Heart left ventricle (tissue), 16 donors: ENCODE measurements around the gene OPRL1. TPM values are rescaled to one million over a fixed set of nuclear protein-coding genes. Genes with fewer than 3 reads are reported as not detected.

Experiments used
- ATAC-seq, 4 donors: fragments of 200-7000 bp; cut with Tn5 transposase; one replicate each; pipeline ENCODE4 v1.9.1; 2020 to 2022; ENCODE audit warnings: moderate library complexity in 4 of 4, mild to moderate bottlenecking in 3 of 4, moderate number of reproducible peaks in 1 of 4
- DNase-seq, 5 donors: peaks; one replicate each; pipeline ENCODE4 v3.0.0-alpha.2; 2020
- H3K27ac ChIP-seq, 12 donors: fragments of 200-600 bp; sonication (generic) in 4 of 12; one replicate each; pipeline versions ENCODE4 v1.5.0 to v1.8.0; 2016 to 2022; ENCODE audit warnings: mild to moderate bottlenecking in 2 of 12
- H3K27me3 ChIP-seq, 9 donors: fragments of 200-600 bp; sonication (generic) in 2 of 9; one replicate each; pipeline versions ENCODE4 v1.5.1 to v1.8.0; 2016 to 2022; ENCODE audit warnings: mild to moderate bottlenecking in 3 of 9
- H3K36me3 ChIP-seq, 9 donors: fragments of 200-600 bp; sonication (generic) in 2 of 9; one replicate each; pipeline versions ENCODE4 v1.5.0 to v1.8.0; 2018 to 2022; ENCODE audit warnings: mild to moderate bottlenecking in 2 of 9
- H3K4me1 ChIP-seq, 12 donors: fragments of 200-600 bp; sonication (generic) in 4 of 12; one replicate each; pipeline versions ENCODE4 v1.5.0 to v1.8.0; 2016 to 2022; ENCODE audit warnings: mild to moderate bottlenecking in 3 of 12
- H3K4me3 ChIP-seq, 12 donors: fragments of 200-600 bp; sonication (generic) in 4 of 12; one replicate each; pipeline versions ENCODE4 v1.5.0 to v1.8.0; 2017 to 2022; ENCODE audit warnings: mild to moderate bottlenecking in 9 of 12, moderate library complexity in 4 of 12
- H3K9me3 ChIP-seq, 12 donors: fragments of 200-600 bp; sonication (generic) in 4 of 12; one replicate each; pipeline versions ENCODE4 v1.5.0 to v1.8.0; 2016 to 2022; ENCODE audit warnings: mild to moderate bottlenecking in 1 of 12
- POLR2A ChIP-seq, 2 donors: fragments of 450-650 bp; IDR thresholded peaks; one replicate each; pipeline ENCODE4 v1.6.1; 2017; ENCODE audit warnings: antibody characterized with exemption in 2 of 2, mild to moderate bottlenecking in 2 of 2, moderate library complexity in 2 of 2
- WGBS, 4 donors: extraction: QIAGEN DNeasy Blood & Tissue Kit in 2 of 4; methylation state at CpG; one replicate each; pipeline versions ENCODE4 v1.1.5 to v1.1.7; 2013 to 2018; 5-methylcytosine and 5-hydroxymethylcytosine counted together
- intact Hi-C, 10 donors: fragments of 100-400 bp; cut with DNase I; formaldehyde crosslinking; loops; one replicate each; pipeline versions ENCODE4 v1.11.1 to v1.14.2; 2022
- polyA plus RNA-seq, 2 donors: library from polyadenylated mRNA; stranded (reverse); fragments of 200-250 nt; gene quantifications; one replicate each; pipeline ENCODE4 v1.2.3, GENCODE V29; 2013
- total RNA-seq, 9 donors: library from RNA; depleted of rRNA in 2 of 9; stranded (reverse); fragments of >200 nt in 2 of 9; fragmentation: NEBNext Ultra II Directional in 3 of 9; extraction: Animal tissue kit (Norgen Biotek cat#: 25700) in 3 of 9; gene quantifications; one replicate each; pipeline versions ENCODE4 v1.1.0 to v1.2.4, GENCODE V29; 2016 to 2023
- TF ChIP-seq, protein P1 (sequence below), 12 donors: fragments of 200-600 bp; sonication (generic) in 4 of 12; IDR thresholded peaks; one replicate each; pipeline versions ENCODE4 v1.5.0 to v1.8.0; 2018 to 2022; ENCODE audit warnings: antibody characterized with exemption in 12 of 12, mild to moderate bottlenecking in 5 of 12
- donor health status: ischemic (EF 13 %, LVEDD 7.1; RV severe dilation, severe dysfunction).
- donor health status: healthy with polysubstance abuse.
- donor health status: DM: no; HTN: yes; CAD: no.
- donor health status: DM: no; HTN: no; CAD: no.
- donor health status: ischemic (EF 25% LVEDD 6.9; RV normal size, moderate dysfunction).
- donor health status: ischemic (EF 25% LVEDD 5.7; RV mildly dilated, moderate dysfunction).
- donor health status: healthy.
- donor health status: DM: yes; HTN: yes; CAD: no.
- donor health status: ischemic (EF 35%, LVEDD 5.7; RV mildly dilated, moderate dysfunction).
- donor health status: nonischemic (EF 11% LVEDD 7.7; RV severe dilation, severe dysfunction).
- donor health status: DM: yes; HTN: yes; CAD: no.
- donor health status: PGD.
- donor health status: ischemic (EF 29% LVEDD 5.4; RV normal size, mild dysfunction).
- donor health status: nonischemic (EF 23%, LVEDD 6.1; RV moderate dilation, normal function).

OPRL1 gene
- total and polyA plus RNA-seq, 11 donors, result 0.18 to 1.9 (median 0.54) TPM

DNA sequence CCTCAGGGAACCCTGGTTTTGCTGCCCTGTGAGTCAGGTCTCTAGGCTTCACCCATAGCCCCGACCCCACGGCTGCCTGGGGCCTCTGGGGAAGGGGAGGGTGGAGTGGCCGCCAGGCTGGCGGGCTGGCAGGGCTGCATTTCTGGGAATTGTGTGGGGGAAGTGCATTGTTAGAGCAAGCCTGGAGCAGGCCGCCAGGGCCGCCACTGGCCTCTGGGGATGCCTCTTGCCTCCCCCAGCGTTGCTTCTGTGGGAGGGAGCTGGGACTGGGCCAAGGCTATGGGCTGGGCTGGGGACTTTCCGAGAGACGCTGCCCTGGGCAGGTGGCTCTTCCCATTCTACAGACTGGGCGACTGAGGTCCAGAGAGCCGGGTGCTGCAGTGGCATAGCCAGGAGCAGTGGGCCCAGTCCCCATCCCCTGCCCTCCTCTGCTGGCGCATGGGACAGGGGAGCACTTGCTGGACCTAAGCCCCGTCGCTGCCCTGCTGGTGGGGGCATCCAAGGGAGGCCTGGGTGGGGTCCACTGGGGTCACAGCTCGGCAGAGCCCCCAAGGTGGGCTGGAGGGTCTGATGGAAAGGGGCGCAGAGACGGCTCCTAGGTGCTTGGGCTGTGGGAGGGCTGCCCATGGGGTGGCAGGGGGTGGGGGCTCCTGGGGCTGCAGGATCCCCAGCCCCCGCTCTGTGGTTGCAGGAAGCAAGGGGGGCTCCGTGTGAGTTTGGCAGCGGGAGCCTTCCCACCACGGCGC lies 23.8 kb upstream of the OPRL1 start:
- Histone ChIP-seq H3K36me3 (no peaks in the 10 kb centered on the region), H3K27ac (peak overlapping the region; percentile 70 to 98 (median 92)), H3K4me1 (peaks cover 0 to 61% (median 39%) of the 10 kb centered on the region in 12 donors), H3K27me3 (peaks cover 0 to 26% (median 0%) of the 10 kb centered on the region in 9 donors), H3K4me3 (peak overlapping the region in 9 of 12 donors; percentile 12 to 49 (median 42)), H3K9me3 (no peaks in the 10 kb centered on the region)
- WGBS, 4 donors, result 29 to 50% (median 41%) methylated on average over 13 to 22 of the region's 22 CpGs
- peak; percentile 79 to 88 (median 88) for DNase-seq
- peak; percentile 15 to 57 (median 40) for ATAC-seq
- intact Hi-C loops, result loop anchor here in 5 of 10 donors (1.0 to 5.0 kb wide), 4 partner anchors 17 to 75 kb away; partner anchors contain the start of gene PRPF6 (in 2 of the 5)
- TF ChIP-seq, protein P1, sequence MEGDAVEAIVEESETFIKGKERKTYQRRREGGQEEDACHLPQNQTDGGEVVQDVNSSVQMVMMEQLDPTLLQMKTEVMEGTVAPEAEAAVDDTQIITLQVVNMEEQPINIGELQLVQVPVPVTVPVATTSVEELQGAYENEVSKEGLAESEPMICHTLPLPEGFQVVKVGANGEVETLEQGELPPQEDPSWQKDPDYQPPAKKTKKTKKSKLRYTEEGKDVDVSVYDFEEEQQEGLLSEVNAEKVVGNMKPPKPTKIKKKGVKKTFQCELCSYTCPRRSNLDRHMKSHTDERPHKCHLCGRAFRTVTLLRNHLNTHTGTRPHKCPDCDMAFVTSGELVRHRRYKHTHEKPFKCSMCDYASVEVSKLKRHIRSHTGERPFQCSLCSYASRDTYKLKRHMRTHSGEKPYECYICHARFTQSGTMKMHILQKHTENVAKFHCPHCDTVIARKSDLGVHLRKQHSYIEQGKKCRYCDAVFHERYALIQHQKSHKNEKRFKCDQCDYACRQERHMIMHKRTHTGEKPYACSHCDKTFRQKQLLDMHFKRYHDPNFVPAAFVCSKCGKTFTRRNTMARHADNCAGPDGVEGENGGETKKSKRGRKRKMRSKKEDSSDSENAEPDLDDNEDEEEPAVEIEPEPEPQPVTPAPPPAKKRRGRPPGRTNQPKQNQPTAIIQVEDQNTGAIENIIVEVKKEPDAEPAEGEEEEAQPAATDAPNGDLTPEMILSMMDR (IDR thresholded peaks at IDR 0.05), result no peak
- peak in 1 of 2 donors; percentile 20 for TF ChIP-seq POLR2A (IDR thresholded peaks at IDR 0.05)

DNA sequence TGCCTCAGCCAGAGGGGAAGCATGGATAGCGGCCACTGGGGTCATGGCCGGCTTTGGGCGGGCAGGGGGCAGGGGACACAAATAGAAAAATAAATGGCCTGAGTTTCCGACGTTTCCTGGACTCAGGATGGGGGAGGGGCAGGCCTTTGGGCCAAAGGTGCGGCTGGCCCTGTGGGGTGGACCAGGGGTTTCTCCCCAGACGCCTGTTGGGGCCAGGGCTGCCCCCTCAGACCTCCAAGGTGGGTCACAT lies 23.3 kb upstream of the OPRL1 start:
- peaks cover 0 to 59% (median 39%) of the 10 kb centered on the region in 12 donors for H3K4me1 ChIP-seq
- H3K27me3 ChIP-seq, result peaks cover 0 to 21% (median 0%) of the 10 kb centered on the region in 9 donors
- H3K4me3 ChIP-seq, result peak overlapping the region in 10 of 12 donors; percentile 22 to 49 (median 41)
- TF ChIP-seq POLR2A (IDR thresholded peaks at IDR 0.05), result no peak
- TF ChIP-seq, protein P1 (IDR thresholded peaks at IDR 0.05), result no peak
- intact Hi-C loops, result loop anchor here in 5 of 10 donors (1.0 to 5.0 kb wide), 4 partner anchors 17 to 76 kb away; partner anchors contain the start of gene PRPF6 (in 2 of the 5)
- no peaks in the 10 kb centered on the region for H3K9me3 ChIP-seq
- H3K36me3 ChIP-seq, result no peaks in the 10 kb centered on the region
- DNase-seq, result peak in 2 of 5 donors; percentile 62 to 66
- peak in 1 of 4 donors; percentile 4 for ATAC-seq
- peak overlapping the region; percentile 70 to 98 (median 91) for H3K27ac ChIP-seq
- WGBS, 4 donors, result 32 to 49% (median 45%) methylated on average over 5 to 7 of the region's 7 CpGs

DNA sequence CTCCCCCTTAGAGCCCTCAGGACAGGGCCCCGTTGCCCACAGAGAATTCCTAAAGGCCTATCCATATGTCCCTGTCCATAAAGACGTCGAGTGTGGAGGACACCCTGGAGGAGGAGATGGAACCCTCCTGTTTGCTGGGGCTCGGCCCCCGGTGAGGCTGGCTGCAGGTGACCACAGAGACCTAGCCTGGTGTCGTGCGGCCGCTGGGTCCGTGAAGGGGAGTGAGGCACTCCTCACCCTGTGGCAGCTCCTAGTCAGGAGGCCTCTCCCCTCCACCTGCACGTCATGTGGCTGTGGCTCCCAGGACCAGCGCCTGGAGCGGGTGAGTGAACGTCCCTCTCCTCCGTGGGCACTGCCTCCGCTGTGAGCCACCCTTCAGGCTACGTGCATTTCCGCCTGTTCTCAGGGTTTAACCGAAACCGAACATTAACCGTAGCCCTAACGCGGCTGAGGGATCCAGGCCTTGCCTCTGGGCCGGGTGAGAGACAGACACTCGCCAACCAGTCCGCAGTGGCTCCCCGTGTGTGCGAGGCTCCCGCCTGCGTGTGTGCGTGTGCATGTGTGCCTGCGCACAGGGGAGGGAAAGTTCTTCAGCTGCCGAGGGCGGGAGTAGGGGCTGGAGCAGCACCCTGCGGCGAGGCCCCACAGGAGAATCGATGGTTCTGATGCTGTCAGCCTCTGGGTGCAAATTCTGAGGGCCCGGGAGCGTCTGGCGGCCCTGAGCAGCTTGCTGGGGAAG lies 22.8 kb upstream of the OPRL1 start:
- no peaks in the 10 kb centered on the region for H3K36me3 ChIP-seq
- ATAC-seq (peak in 1 of 4 donors; percentile 22), DNase-seq (no peak)
- peak overlapping the region in 11 of 12 donors; percentile 7 to 49 (median 40) for H3K4me3 ChIP-seq
- H3K9me3 ChIP-seq, result no peaks in the 10 kb centered on the region
- intact Hi-C loops, result loop anchor here in 5 of 10 donors (1.0 to 5.0 kb wide), 4 partner anchors 18 to 76 kb away; partner anchors contain the start of gene PRPF6 (in 2 of the 5)
- peaks cover 0 to 59% (median 37%) of the 10 kb centered on the region in 12 donors for H3K4me1 ChIP-seq
- WGBS, 4 donors, result 44 to 67% (median 49%) methylated on average over 28 to 39 of the region's 39 CpGs
- TF ChIP-seq, protein P1 (IDR thresholded peaks at IDR 0.05), result no peak
- no peak for TF ChIP-seq POLR2A (IDR thresholded peaks at IDR 0.05)
- H3K27me3 ChIP-seq, result peaks cover 0 to 20% (median 0%) of the 10 kb centered on the region in 9 donors
- peak overlapping the region; percentile 70 to 98 (median 91) for H3K27ac ChIP-seq
